ENCODE data around the gene STARD5.

Gene STARD5

DNA sequence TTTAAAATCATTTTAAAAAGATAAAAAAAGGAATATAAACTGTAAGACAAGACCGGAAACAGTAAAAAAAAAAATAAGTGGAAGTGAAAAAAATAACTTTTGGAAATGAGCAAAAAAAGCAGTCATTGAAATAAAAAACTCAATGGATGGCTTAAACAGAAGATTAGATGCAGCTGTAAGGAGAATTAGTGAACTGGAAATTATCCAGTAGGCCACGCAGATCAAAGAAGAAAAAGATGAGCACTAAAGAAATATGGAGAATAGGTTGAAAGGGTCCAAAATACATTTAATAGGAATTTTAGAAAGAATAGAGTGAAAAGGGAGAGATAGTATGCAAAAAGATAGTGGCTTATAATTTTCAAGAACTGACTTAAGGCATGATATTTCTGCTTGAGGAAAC, 47.0 kb downstream of the STARD5 start:
- FAIRE-seq = no peak
- no peak for DNase-seq (ENCODE audit: insufficient read length, low spot score)

DNA sequence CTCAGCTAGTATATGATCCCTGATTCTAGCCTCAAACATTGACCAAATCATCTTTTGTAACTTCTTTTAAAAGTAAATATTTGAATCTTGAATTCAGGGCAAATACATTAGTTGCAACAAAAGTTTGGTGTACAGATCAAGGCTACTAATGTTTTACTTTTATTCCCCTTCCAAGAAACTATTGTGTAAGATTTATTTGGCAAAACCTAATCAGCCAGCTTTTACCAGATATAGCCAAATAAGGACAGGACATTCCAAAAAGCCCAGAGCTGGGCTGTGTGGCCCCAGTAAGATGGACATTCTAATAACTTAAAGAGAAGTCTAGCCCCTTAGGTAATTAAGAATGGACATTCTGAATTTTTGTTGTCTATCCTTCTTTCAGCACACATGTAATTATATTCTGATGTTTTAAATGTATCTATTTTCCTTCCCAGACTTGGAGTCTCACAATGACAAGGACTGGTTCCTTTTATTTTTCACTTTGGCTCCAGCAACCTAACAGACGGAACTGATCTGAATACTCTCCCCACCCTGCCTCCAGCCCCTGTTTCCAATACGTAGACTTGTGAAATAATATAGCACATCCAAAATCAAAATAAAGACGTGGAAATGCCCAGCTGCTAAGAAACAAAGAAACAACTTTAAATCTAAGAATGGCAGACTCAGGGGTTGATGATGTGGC, 48.1 kb downstream of the STARD5 start:
- no peak for FAIRE-seq
- no peak for DNase-seq (ENCODE audit: insufficient read length, low spot score)

DNA sequence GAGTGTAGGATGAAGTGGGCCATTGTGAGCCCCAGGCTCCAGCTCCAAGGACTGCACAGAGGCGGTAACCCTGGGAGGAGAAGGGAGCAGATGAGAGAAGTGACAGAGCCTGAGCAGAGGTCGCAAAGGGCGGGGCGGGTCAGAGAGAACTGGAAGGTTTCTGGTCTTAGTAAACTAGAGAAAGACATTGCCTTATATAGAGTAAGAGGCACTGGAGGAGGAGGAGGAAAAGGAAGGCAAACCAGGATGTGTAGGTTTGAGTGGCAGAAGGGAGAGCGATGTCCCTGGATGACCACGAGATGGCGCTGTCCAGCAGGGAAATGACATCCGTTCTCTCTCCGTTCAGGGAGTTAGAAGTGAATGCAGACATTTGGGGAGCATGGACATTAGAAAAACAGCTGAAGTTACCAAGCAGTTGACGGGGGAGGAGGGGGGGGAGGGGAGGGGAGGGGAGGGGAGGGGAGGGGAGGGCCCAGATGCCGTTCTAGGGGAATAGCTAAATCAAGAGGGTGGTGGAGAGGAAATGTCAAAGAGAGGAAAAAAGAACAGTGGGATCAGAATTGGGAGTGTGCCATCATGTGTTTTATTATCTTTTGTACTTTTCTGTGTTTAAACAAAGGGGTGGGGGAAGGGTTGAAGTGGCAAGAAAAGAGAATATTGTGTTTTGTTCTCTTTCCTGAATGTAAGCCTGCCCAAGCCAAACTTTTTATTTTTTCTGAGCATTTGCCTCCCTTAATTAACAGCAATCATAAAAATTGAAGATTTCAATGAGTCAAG, 48.8 kb downstream of the STARD5 start:
- peak; percentile 99 for FAIRE-seq

DNA sequence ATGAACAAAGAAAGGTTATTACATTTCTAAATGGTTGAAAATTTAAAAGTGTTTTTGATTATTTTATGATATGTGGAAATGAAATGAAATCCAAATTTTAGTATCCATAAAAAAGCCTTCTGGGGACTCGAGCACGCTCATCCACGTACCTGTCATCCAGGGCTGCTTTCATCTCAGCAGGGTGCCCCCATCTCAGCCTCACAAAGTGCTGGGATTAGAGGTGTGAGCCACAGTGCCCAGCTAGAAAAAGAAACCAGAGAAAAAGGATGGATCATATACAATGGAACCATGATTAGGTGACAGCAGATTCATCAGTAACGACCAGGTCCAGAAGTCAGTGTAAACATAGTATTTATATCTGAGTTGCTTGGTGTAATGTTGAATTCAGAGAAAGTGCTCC, 49.7 kb downstream of the STARD5 start:
- DNase-seq (ENCODE audit: insufficient read length, low spot score) = no peak
- no peak for FAIRE-seq

More for the DNA sequence above, 48.8 kb downstream of the STARD5 start:
- DNase-seq (ENCODE audit: insufficient read length, low spot score) = peak; percentile 62

DNA sequence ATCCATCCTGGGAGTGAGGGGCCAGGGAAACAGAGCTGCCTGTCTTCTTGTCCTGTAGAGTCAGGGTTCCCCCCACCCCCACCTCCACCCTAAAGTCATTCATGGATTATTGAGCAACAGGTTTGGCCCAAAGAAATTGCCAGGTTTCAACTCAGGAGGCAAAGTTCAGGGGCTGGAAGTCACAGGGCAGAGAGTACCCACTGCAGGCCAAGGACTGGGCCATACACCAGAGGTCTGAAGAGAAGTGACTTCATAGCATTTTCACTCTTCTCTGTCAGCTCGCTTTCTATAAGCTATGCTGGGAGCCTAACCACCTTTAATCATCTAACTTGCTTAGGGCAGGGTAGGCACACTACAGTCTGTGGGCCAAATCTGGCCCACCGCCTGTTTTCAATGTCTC, 50.1 kb downstream of the STARD5 start:
- DNase-seq (ENCODE audit: insufficient read length, low spot score) = no peak
- no peak for FAIRE-seq

DNA sequence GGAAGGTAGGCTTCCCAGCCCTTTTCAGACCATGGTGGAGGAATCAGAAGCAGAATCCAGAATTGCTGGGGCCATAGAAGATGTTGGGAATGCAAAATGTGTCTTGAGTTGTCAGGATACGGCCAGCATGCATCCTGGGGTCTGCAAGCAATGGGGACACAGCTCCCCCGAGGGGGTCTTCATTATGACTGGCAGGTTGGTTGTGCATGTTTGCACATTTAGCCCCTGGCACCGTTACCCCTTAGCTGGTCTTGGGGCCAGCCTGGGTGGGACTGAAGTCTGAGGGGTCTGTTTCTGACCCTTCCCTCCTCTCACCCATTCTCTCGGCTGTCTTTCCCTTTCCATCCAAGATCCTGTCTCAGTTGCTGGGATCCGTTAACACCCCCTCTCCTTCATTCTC, 50.7 kb downstream of the STARD5 start:
- FAIRE-seq (no peak), DNase-seq (ENCODE audit: insufficient read length, low spot score) (no peak)

DNA sequence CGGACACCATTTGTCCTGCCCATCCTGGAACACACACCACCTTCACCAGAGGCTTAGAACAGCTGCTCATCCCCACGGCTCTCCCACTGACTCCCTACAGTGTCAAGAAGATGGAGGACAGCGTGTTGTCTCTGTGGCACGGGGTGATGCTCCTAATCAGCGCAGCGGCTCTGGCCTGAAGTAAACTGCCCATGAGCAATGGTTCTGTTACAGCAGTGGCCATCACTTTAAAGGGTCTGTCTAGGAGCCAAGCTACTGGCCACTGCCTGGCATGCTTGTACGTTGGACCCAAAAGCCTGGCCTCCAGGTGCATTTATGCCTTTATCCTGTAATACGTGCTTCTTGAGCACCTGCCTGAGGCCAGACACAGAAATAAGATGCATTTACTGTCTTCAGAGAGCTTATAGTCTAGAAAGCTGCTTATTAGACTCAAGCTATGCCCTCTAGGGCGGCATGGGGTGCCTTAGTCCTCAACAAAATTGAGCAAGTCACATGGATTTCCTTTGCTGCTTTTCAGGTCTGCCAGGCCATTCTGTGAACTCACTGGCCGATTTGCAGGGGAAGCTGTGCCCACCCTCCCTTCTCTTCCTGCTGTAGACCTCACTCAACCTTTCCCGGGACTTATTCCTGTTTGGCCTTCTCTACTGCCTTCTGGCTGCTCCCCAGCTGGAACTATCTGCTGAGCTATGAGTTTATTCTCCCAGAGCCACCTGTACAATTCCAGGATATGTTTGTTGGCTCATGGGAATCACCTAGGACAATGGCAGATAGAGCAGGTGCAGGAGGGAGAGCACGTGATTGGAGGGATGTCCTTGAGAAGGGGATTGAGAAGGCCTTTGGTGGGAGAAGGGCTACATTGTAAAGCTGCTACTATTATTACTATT, 51.9 kb downstream of the STARD5 start:
- DNase-seq (ENCODE audit: insufficient read length, low spot score) = no peak
- FAIRE-seq = no peak

DNA sequence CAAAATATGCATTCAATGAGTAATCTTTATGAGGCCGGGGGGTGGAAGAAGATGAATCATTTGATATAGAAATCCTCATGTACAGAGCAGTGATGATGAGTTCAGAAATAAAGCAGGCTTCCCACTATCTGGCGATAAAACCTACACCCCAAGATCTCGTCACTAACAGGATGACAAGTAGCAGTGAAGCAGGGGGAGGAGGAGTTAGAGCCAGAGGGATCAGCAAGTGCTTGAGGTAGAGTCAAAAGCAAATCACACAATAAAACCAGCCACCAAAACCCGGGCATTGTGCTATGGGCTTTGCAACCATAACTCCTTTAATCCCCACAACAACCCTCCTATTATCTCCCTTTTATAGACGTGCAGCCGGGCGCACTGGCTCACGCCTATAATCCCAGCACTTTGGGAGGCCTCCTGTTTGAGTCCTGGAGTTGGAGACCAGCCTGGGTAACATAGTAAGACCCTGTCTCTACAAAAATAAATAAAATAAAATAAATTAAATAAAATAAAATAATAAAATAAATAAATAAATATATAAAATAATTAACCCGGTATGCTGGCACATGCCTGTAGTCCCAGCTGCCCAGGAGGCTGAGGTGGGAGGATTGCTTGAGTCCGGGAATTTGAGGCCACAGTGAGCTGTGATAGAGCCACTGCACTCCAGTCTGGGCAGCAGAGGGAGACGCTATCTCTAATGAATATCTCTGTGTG, 53.0 kb downstream of the STARD5 start:
- no peak for FAIRE-seq

DNA sequence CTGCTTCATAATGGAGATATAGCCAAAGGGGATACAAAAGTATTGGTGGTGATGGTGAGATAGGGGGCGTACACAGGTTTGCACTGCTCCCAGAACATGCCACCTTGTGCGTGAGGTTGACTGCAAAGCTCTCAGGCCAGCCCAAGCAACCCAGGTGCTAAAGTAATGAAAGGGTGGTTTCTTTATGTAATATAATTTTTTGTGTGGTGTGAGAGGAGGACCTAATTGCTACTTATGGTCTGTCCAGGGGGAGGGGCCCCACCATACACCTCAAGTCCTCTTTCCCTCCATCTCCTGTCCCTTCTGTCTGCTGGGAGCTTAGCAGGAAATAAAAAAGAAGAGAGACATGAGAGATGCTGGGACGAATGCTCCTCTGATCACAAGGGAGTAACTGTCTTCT, 53.8 kb downstream of the STARD5 start:
- FAIRE-seq (no peak), DNase-seq (ENCODE audit: insufficient read length, low spot score) (no peak)

More for the DNA sequence above, 53.0 kb downstream of the STARD5 start:
- no peak for DNase-seq (ENCODE audit: insufficient read length, low spot score)

DNA sequence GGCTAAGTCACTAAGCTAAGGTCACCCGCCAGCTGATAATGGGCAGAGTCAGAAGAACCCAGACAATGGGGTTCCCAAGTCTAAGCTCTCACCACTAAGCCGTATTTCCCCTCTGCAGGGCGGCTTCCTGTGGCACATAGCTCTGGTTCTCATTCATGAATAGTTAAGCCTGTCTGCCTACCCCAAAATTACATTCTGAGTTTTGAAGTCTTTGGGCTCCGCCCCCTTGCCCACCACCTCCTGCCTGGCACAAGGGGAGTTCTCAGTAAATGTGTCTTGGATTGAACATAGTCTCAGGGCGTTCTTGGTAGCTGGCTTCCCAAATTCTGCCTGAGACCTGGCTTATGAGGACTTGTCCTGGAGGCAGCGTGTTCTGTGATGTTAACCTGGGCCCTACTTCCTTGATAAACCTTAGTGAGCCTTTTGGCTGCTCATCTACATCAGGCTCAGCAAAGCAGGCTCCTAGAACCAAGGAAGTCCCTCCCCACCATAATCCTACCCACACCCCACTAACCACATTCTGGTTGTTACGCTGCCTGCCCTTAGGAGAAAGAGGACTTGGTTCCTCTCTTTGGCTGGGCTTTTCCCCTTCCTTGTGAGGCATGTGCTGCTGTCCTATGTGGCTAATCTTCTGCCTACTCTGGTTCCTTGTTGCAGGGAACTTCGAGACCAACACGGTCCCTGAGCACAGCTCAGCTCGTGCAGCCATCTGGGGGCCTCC, 54.9 kb downstream of the STARD5 start:
- DNase-seq (ENCODE audit: insufficient read length, low spot score) (no peak), FAIRE-seq (no peak)

DNA sequence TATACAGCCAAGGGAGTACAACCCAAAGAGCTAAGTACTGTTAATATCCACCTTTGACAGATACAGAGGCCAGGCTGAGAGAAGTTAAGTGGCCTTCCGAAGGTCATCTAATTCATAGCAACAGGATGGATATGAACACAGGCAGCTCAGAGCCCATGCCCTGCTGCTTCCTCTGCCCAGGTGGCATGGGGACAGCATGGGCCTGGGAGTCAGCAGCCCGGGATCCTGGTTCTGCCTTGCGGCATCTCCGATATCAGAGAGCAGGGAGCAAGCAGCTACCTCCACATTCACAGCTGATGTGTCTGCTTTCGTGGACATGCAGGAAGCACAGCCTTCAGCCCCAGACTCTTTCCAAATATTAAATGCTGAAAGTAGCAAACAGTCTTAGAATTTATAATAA, 55.6 kb downstream of the STARD5 start:
- no peak for DNase-seq (ENCODE audit: insufficient read length, low spot score)

DNA sequence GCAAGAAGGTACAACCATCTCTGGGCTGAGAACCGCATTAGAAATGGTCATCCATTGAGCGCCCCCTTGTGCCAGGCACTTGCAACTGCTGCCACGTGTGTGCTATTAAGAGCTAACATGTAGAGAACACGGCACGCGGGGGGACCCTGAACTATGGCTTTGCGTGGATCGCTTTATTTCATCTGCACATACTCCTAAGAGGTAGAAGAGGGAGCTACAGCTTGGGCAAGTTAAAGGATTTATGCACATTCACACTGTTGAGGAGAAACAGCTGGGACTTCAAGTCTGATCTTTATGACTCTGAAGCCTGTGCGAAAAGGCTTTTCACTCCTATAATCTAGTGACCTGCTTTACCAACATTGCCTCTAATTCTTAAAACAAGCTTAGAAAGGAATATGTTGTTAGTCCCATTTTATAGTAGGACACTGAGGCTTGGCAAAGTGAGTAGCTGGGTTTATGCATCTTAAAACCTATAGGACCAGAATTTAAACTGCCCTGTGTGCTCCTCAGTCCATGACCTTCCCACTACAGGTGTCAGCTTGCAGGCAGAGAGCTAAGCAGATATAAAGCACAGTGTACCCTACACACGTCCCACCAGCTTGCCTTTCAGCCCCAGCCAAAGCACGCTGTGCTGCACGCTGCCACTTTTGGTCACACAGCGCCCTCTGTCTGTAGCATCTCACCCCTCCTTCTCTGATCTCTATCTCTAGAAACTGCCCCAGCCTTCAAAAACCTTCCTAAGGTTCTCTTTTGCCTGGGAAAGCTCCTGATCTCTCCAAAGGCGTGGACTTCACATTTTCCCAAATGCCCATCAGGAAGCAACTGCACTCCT, 57.8 kb downstream of the STARD5 start:
- DNase-seq (ENCODE audit: insufficient read length, low spot score) (peak; percentile 54), FAIRE-seq (peak; percentile 91)

More for the DNA sequence above, 55.6 kb downstream of the STARD5 start:
- no peak for FAIRE-seq

DNA sequence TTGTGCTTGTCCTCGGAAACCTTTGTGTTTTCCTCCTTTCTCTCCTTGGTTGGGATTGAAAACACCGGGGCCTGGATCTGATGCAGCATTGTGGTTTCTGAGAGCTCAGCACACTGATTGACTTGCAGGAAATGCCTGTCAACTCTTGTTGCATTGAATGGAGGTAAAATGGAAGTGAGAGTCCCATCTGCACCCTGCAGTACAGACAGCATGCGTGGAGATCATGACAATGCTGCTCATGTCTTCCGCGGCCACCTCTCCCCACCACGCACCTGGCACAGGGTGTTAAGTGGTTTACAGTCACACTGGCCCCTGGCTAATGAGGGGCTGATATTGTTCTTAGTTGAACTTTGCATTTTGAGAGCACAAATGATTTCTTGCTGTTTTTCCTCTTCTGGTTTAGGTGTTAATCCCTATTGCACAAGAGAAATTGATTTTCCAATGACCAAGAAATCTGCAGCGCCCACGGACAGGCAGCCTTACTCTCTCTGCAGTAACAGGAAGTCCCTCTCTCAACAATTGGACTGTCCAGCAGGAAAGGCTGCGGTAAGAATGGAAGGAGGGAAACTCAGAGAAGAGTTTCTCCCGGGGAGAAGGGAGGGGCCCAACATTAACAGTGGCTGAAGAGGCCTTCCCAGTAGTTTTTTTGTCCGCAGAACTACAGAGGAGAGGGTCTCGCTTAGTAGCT, 58.5 kb downstream of the STARD5 start:
- no peak for FAIRE-seq
- no peak for DNase-seq (ENCODE audit: insufficient read length, low spot score)

DNA sequence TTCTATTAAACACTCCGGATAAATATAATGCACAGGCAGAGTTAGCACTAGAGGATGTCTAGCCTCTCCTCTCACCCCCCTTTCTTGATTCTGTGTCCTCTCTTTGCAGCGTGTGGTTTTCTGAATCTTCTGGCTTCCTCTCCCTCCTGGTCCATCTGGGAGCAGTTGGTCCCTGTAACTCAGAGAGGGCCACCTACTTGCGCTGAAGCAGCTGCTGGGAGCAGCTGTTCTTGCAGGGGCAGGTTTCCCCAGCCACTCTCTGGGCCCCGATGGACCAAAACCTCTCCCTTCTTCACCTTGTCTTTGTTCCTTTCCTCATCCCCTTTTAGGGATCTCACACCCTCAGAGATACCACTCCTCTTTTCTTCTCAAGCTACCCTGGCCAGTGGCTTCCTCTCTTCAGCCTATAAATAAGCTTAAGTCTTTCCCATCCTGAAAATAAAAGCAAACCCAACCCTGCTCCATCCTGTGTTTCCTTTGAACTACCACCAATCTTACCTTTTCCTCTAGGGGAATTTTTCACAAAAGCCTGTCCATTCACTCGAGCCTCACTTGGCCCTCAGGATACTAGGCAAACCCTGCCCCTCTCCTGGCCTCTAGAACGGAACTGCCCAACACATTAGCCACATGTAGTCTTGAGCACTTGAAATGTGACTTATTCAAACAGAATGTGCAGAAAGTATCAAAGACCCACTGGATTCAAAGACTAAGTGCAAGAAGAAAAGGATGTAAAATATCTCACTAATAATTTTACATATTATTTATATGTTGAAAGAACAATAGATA, 59.7 kb downstream of the STARD5 start:
- no peak for DNase-seq (ENCODE audit: insufficient read length, low spot score)
- FAIRE-seq = no peak

DNA sequence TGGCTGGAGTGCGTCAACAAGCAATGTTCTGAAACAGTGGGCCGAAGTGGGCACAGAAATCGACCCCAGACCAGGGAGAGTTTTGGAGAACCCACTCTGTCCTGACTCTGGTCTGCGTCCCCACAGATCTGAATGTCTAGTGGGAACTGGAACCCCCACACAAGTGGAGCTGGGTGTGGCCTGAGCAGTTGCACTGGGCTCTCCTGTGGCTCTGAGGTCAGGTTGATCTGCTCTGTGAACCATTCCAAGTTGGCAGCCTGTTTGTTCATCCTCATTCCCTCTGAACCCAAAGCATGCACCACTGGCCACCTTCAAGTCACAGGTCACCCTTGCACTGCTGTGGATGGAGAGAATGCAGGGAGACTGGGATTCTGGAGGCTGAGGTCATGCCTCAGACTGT, 60.5 kb downstream of the STARD5 start:
- FAIRE-seq (no peak), DNase-seq (ENCODE audit: insufficient read length, low spot score) (no peak)

DNA sequence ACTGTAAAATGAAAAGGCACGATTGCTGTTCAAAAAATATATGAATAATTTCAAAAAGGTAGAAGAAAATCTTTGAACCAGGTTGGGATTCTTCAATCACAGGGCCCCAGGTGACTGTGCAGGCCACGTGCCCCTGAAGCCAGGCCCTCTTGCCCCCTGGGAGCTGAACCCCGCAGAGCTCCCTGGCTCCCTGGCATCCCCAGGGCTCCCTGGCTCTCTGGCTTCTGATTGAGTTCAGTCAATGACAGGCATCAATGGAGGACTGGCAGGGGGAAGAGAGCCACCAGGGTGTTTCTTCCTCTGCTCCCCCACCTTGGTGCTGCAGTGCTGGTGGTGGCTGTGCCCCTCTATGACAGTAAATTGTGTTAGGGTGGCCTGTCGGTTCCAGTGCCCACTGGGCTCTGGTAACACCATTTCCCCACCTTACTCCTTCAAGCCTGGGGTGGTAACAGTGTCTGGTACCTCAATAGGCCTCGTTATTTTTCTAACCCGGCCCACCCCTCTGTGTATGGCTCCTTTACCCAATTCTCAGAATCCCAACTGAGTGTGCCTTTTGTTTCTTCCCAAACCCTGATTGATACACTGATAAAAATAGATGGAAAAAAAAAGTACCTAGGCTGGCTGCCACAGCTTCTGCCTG, 62.6 kb downstream of the STARD5 start:
- DNase-seq (ENCODE audit: insufficient read length, low spot score) (no peak), FAIRE-seq (no peak)

DNA sequence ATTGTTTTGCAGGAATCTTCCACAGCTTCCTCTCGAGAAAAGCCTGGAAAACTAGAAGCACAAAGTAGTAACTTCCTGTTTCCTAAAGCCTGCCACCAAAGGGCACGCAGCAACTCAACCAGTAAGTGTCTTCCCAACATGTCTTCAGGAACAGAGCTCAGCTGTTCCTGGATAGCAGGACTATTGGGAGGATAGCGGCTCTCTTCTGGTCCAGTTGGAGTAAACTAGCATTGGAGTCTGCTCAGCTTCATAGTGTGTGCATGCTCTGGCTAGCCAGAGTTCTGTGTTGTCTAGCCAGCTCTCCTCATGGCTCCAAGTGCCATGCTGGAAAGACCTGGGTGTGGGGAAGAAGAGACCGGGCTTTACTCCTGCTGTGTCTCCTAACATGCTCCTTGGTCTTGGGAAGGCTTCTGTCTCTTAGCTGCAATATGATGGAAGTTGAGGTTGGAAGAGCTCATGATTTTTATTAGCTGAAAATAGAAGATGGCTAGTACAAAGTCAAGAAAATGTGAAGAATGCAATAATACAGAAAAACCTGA, 64.1 kb downstream of the STARD5 start:
- DNase-seq (ENCODE audit: insufficient read length, low spot score) (no peak), FAIRE-seq (no peak)

Data from GM19239 (cell line).